Uterus (tissue), 2 donors: Measurements from ENCODE around the gene DLGAP3.

Experiments used
- CTCF ChIP-seq, 4 experiments: fragments of 200-600 bp in 2 of 4; fragments of 450-650 bp in 2 of 4; sonication (generic) in 2 of 4; IDR thresholded peaks; one replicate each; pipeline ENCODE4 v1.5.1; 2016 to 2019; ENCODE audit warnings: antibody characterized with exemption in 4 of 4, mild to moderate bottlenecking in 2 of 4, moderate library complexity in 1 of 4
- POLR2A ChIP-seq, 2 donors: fragments of 450-650 bp; IDR thresholded peaks; one replicate each; pipeline ENCODE4 v1.6.1; 2016; ENCODE audit warnings: antibody characterized with exemption in 2 of 2, mild to moderate bottlenecking in 1 of 2, moderate library complexity in 1 of 2

GRCh38 chr1:34923490-34923889, 6.0 kb downstream of the DLGAP3 start:
- no peak for TF ChIP-seq CTCF (IDR thresholded peaks at IDR 0.05)
- TF ChIP-seq POLR2A (IDR thresholded peaks at IDR 0.05) = no peak
